ENCODE measurements around the gene RHCE.
A peak's percentile ranks its signal among the peaks of the same experiment; 100 is the strongest.
"Not testable (repeated sequence)": the region's sequence is repeated elsewhere in the genome, so short reads cannot be mapped to it uniquely, and the experiment has no call there.

Gene RHCE

DNA sequence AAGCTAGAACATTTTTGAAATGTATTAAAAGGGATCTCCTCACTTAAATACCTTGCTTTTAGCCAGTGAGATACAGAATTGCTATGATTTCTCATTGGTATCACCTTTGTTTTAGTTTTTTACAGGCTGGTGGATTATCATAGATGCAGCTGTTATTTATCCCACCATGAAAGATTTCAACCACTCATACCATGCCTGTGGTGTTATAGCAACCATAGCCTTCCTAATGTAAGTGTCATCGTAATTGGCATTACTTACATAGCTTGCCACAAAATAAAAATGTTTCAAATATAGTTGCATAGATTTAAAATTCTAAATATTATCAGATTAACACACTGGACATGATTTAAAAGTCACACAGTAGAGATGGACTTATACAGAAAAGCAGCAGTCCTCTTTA, 77.8 kb downstream of the RHCE start:
- no peak for DNase-seq (ENCODE audit: low read depth)

DNA sequence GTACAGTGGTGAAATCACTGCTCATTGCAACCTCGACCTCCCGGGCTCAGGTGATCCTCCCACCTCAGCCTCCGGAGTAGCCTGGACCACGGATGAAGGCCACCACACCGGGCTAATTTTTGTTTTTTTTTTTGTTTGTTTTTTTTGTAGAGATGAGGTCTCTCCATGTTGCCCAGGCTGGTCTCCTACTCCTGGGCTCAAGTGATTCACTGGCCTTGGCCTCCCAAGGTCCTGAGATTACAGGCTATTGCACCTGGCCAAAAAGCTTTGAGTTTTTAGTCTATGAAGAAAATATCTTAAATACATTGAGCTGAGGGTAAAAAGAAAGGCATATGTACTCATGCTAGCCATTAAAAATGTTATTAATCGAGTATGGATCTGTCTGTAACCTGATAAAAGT, 78.9 kb downstream of the RHCE start:
- no peak for DNase-seq (ENCODE audit: low read depth)

DNA sequence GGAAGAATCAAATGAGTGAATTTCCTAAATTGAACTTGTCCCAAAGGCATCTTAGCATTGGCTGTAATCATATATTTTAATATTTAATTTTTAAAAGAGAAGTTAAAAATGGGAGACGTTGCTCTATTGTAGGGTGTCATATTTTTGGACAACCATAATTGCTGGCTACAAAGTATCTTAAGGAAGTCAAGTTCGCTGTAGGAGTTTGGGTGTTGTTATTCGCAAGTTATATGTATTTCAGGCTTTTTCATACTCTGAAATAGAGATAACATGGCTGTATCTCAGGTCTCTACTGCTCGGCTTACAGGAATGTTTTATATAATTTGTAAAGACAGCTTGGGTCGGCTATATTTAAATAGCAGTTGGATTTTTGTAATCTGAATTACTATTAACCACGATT, 81.6 kb downstream of the RHCE start:
- no peak for DNase-seq (ENCODE audit: low read depth)

- peak; percentile 76 for DNase-seq (ENCODE audit: low read depth)
Observed at GRCh38 chr1:25338188-25338981, 82.2 kb downstream of the RHCE start, which contains the start of gene TMEM50A. Gene TMEM50A, plus strand, starts transcription at chr1:25338334. Its CDS starts 2,153 bp downstream, at chr1:25340487.

DNA sequence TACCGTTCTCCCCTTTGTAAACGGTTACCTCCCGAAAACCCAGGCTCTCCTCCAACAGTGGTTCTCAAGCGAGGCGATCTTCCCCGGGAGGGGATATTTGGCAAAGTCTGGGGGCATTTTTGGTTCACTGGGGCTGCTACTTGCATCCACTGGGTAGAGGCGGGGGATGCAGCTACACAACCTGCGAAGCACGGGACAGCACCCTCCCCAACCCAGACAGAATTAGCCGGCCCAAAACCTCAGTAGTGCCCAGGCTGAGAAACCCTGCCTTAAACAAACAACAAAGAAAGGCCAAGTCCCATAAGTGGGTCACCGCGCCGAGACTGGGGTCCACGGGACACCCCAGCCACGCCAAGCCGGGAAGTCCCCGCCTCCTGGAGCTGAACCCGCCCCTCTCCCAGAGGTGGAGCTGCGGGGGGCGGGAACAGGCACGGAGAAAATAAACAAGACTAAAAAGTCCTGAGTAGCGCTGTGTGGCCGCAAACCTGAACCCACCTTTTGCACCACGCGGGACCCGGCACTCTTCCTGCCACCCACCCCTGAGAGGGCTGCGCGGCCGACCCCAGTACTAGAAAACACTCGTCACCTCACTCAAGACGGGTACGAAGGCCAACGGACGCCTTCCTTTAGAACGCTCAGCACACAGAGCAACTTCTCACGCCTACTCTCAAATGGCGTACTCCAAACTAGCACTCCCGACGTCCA, 83.0 kb downstream of the RHCE start:
- not testable (repeated sequence) for DNase-seq (ENCODE audit: low read depth)

DNA sequence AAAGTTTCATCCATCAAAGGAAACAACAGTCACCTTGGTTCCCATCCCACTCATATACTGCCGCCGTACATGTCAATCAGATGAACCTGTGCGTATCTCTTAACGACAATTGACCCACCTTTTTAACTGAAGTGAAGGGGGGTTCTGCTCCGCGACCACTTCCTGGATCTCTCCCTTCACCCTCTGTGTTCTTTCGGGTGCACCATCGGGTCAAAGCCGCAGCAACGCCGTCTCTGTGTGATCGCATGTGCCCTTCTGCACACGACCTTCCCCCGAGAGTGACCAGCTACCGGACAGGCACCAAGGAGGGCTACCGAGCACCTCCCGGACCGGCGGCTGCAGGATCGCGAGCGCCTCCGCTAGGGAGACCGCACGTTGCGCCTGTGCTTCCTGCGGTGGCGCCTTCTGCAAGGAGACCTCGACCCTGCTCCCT, 83.7 kb downstream of the RHCE start:
- DNase-seq (ENCODE audit: low read depth) = not testable (repeated sequence)

- DNase-seq (ENCODE audit: low read depth) = peak; percentile 78
Observed at GRCh38 chr1:25329950-25330349, 90.7 kb downstream of the RHCE start.

- DNase-seq (ENCODE audit: low read depth) = not testable (repeated sequence)
Observed at GRCh38 chr1:25329336-25329735, 91.3 kb downstream of the RHCE start.

GRCh38 chr1:25328791-25329185, 91.8 kb downstream of the RHCE start:
- not testable (repeated sequence) for DNase-seq (ENCODE audit: low read depth)

DNA sequence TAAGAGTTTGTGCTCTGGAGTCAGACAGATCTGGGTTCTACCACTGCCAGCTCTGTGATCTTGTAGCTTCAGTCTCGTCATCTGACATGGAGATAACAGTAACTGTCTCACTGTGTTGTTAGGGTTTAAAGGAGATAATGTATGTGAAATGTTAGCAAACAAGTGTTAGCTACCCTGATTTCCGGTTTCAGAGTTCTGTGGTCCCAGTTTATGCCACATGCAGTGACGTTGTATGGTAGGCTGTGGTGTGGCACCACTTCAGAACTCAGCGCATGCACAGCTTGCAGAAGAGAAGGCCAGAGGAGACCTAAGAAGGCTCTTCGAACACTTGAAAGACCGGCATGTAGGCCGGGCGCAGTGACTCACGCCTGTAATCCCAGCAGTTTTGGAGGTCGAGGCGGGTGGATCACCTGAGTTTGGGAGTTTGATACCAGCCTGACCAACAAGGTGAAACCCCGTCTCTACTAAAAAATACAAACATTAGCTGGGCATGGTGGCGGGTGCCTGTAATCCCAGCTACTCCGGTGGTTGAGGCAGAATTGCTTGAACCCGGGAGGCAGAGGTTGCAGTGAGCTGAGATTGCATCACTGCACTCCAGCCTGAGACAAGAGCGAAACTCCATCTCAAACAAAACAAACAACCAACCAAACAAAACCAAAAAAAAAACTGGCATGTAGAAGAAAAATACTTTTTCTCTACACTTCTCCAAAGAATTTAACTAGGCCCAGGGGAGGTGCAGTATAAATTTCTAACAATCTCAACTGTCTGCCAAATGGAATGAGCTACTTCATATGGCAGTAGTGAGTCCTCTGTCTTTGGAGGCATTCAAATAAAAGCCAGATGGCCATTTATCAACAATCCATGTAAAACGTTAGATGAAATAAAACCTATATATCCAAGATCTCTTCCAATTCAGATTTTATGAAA, 92.5 kb downstream of the RHCE start:
- DNase-seq (ENCODE audit: low read depth) = not testable (repeated sequence)

DNA sequence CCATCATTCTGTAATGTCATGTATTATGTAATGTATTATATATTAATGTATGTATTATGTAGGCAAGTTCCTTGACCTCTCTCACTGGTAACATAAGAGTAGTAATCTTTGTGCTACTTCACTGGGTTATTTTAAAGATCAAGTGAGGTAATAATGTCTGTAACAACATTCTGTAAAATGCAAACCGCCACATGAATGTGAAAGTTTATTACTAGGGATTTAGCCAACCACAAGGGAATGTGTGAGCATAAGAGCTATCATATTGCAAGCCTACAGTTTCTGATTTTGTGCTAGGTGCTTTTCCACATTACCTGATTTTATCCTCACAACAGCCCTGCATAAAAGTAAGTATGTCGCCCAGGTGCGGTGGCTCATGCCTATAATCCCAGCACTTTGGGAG, 96.2 kb downstream of the RHCE start:
- DNase-seq (ENCODE audit: low read depth) = not testable (repeated sequence)

DNA sequence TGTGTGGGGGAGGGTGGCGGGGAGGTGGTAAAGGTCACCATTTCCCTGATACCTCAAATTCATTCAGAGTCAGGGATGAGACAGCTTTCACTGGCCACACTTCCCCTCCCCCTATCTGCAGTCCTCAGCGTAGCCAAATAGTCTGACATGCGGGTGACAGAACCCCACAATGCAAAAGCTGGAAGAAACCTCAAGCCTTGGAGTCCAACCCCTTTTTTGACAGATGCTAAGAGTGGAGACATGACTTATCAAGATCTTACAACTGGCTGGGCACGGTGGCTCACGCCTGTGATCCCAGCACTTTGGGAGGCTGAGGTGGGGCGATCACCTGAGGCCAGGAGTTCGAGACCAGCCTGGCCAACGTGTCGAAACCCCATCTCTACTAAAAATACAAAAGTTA, 98.5 kb downstream of the RHCE start:
- not testable (repeated sequence) for DNase-seq (ENCODE audit: low read depth)

- DNase-seq (ENCODE audit: low read depth) = peak; percentile 87
Observed at GRCh38 chr1:25320314-25320938, 100.2 kb downstream of the RHCE start.

DNA sequence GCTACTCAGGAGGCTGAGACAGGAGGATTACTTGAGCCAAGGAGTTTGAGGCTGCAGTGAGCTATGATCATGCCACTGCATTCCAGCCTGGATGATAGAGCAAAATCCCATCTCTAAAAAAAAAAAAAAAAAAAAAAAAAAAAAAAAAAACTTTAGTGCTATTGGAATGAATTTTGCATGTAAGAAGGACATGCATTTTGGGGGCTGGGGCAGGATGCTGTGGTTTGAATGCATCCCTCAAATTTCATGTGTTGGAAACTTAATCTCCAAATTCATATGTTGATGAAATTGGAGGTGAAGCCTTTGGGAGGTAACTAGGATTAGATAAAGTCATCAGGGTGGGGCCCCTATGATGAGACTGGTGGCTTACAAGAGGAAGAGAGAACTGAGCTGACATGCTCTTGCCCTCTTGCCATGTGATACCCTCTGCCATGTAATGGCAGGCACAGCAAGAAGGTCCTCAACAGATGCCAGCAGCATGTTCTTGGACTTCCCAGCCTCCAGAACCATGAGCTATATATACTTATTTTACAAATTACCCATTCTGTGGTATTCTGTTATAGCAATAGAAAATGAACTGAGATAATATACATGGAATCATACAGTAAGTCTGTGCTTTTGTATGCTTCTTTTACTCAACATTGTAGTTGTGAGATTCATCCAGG, 107.7 kb downstream of the RHCE start:
- DNase-seq (ENCODE audit: low read depth) = not testable (repeated sequence)
